CD4-positive, alpha-beta T cell treated with Interleukin-12 subunit alpha and Interleukin-12 subunit beta, for 1 hour (primary cell): ENCODE results near the gene IQGAP2.
A peak's percentile ranks its signal among the peaks of the same experiment; 100 is the strongest.

Source experiments
- DNase-seq: peaks from one replicate; pipeline ENCODE4 v3.0.0-alpha.2; 2020

The IQGAP2 gene

GRCh38 chr5:76617229-76617628 is 214.1 kb downstream of the IQGAP2 start:
- no peak for DNase-seq

GRCh38 chr5:76617675-76618074 is 214.6 kb downstream of the IQGAP2 start:
- DNase-seq = no peak

GRCh38 chr5:76620166-76620565 is 217.1 kb downstream of the IQGAP2 start:
- no peak for DNase-seq

GRCh38 chr5:76622076-76622475 is 219.0 kb downstream of the IQGAP2 start:
- no peak for DNase-seq

GRCh38 chr5:76622973-76623596 is 220.0 kb downstream of the IQGAP2 start, which contains the start of gene F2RL2:
TSS of gene F2RL2 (minus strand) at chr5:76623403. CDS start at chr5:76623230, 173 bp downstream.
- DNase-seq = no peak

GRCh38 chr5:76625087-76625815 is 222.2 kb downstream of the IQGAP2 start:
- DNase-seq = no peak

- peak; percentile 7 for DNase-seq
Observed at GRCh38 chr5:76626738-76627137, 223.7 kb downstream of the IQGAP2 start.

- no peak for DNase-seq
Observed at GRCh38 chr5:76634661-76635060, 231.6 kb downstream of the IQGAP2 start.

- DNase-seq = no peak
Observed at GRCh38 chr5:76637490-76637889, 234.4 kb downstream of the IQGAP2 start.

- DNase-seq = no peak
Observed at GRCh38 chr5:76638479-76638878, 235.4 kb downstream of the IQGAP2 start.

- DNase-seq = peak; percentile 70
Observed at GRCh38 chr5:76641514-76642120, 238.5 kb downstream of the IQGAP2 start.

- DNase-seq = no peak
Observed at GRCh38 chr5:76642390-76643040, 239.4 kb downstream of the IQGAP2 start.

GRCh38 chr5:76643371-76643770 is 240.3 kb downstream of the IQGAP2 start:
- DNase-seq = no peak

- DNase-seq = no peak
Observed at GRCh38 chr5:76649140-76649539, 246.1 kb downstream of the IQGAP2 start.

- no peak for DNase-seq
Observed at GRCh38 chr5:76652809-76653414, 249.8 kb downstream of the IQGAP2 start.

GRCh38 chr5:76657091-76657490 is 254.0 kb downstream of the IQGAP2 start:
- DNase-seq = no peak

- DNase-seq = no peak
Observed at GRCh38 chr5:76657683-76658311, 254.7 kb downstream of the IQGAP2 start.

- no peak for DNase-seq
Observed at GRCh38 chr5:76660360-76660759, 257.3 kb downstream of the IQGAP2 start.

GRCh38 chr5:76662521-76662920 is 259.4 kb downstream of the IQGAP2 start:
- no peak for DNase-seq

GRCh38 chr5:76663573-76663972 is 260.5 kb downstream of the IQGAP2 start:
- no peak for DNase-seq

- no peak for DNase-seq
Observed at GRCh38 chr5:76664079-76664478, 261.0 kb downstream of the IQGAP2 start.

GRCh38 chr5:76667495-76667894 is 264.4 kb downstream of the IQGAP2 start:
- no peak for DNase-seq

GRCh38 chr5:76669245-76669644 is 266.2 kb downstream of the IQGAP2 start:
- no peak for DNase-seq
